Nucleus accumbens (tissue), 56 donors: ENCODE measurements around the gene RYR1.
A peak's percentile ranks its signal among the peaks of the same experiment; 100 is the strongest.
"Not testable (repeated sequence)": the region's sequence is repeated elsewhere in the genome, so short reads cannot be mapped to it uniquely, and the experiment has no call there.

Experiments used
- DNase-seq, 56 donors: peaks; one replicate each; lab custom pipeline; 2025; lab: John Stamatoyannopoulos, UW

Gene RYR1

GRCh38 chr19:38507551-38508127, 74.1 kb downstream of the RYR1 start:
- no peak for DNase-seq

GRCh38 chr19:38508507-38508906, 75.0 kb downstream of the RYR1 start:
- no peak for DNase-seq

DNA sequence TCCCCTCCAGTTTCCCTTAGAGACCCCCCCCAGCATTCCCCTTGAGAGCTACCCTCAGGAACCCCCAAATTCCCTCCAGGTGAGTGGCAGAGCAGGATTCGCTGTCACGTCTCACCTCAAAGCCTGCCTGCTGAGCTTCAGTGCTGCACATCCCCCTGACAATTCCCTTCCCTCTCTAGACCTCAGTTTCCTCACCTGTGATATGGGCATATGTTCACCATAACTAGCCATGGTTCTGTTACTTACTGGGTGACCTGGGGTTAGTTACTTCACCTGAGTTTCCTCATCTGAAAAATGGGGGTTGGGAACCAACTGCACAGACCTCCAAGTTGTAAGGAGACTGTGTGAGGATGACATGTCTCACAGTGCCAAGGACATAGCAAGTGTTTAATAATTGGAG, 75.5 kb downstream of the RYR1 start:
- DNase-seq = no peak

DNA sequence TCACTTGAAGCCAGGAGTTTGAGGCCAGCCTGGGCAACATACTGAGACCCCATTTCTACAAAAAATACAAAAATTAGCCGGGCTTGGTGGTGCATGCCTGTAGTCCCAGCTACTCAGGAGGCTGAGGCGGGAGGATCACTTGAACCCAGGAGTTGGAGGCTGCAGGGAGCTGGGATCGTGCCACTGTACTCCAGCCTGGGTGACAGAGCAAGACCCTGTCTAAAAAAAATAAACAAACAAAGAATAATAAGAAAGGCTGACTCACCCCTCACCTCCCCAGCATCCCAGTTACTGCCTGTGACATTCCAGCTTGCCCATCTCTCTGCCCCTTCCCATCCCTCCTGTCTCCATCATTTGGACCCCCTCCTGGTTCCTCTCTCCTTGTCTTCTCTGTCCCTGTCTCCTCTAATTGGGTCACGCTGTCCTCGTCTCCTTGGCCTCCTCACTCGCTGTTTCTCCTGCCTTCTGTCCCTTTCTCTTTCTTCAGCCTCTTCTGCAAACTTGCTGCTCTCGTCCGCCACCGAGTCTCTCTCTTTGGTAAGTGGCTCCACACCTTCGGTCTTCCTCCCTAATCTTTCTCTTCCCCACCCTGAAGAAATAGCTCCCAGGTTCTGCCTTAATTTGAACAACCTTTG, 77.7 kb downstream of the RYR1 start:
- DNase-seq = no peak

- no peak for DNase-seq
These were observed 78.8 kb downstream of the RYR1 start for GRCh38 chr19:38512277-38512676.

GRCh38 chr19:38513156-38513555, 79.7 kb downstream of the RYR1 start:
- DNase-seq = not testable (repeated sequence)

- DNase-seq = no peak
These were observed 80.3 kb downstream of the RYR1 start for GRCh38 chr19:38513762-38514167.

DNA sequence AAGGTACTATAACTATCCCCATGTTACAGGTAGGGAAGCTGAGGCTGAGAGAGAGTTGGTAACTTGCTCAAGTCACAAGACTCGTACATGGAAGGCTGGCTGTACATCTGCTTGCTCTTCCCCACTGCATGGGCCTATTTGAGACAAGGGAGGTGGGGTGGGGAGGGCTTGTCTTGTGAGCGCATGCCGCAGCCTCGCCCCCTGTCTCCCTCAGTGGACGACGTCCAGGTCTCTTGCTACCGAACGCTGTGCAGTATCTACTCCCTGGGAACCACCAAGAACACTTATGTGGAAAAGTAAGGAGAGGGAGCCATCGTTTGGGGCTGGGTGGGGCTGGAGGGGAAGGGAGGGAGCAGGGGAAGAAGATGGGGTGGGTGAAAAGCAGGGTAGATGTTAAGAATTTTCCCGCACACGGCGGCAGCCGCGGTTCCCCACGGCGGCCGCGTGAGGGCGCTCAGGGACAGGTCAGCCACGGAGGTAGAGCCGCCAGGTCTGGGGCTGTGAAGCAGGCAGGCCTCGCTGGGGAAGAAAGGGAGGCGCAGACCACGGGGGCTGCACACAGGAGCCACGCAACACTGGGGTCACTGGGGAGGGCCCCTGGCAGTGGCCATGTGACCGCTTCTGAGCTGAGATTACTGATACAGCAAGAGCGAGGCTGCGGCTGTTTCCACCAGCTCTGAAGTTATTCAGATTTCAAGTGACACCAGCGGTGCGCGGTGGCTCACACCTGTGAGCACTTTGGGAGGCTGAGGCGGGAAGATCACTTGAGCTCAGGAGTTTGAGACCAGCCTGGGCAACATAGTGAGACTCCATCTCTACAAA, 81.5 kb downstream of the RYR1 start:
- DNase-seq = peak in 48 of 56 donors; percentile 7 to 72 (median 37)

- DNase-seq = peak in 22 of 56 donors; percentile 3 to 60 (median 18)
These were observed 82.4 kb downstream of the RYR1 start for GRCh38 chr19:38515896-38516295.

DNA sequence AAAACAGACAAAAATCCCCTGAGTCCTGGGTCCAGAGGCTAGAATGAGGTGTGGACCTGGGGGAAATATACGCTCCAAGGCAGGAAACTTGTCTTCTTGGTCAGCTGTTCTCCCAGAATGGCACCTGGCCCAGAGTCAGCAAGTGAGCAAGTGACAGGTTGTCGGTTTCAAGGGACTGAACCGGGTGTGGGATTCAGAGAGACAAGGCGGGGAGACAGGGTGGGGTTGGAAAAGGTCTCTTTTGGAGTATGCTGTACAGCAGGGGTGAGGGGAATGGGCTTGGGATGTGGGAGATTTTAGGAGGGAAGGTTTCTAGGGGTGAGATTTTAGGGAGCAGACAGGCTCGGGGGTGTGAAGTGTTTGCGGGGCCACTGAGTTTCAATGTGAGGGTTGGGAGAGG, 83.3 kb downstream of the RYR1 start:
- no peak for DNase-seq

DNA sequence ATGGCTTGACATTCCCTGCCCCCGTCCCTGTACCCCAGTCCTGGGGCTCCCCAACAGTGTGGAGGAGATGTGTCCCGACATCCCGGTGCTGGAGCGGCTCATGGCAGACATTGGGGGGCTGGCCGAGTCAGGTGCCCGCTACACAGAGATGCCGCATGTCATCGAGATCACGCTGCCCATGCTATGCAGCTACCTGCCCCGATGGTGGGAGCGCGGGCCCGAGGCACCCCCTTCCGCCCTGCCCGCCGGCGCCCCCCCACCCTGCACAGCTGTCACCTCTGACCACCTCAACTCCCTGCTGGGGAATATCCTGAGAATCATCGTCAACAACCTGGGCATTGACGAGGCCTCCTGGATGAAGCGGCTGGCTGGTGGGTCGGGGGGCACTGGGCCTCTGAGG, 83.8 kb downstream of the RYR1 start:
- no peak for DNase-seq

DNA sequence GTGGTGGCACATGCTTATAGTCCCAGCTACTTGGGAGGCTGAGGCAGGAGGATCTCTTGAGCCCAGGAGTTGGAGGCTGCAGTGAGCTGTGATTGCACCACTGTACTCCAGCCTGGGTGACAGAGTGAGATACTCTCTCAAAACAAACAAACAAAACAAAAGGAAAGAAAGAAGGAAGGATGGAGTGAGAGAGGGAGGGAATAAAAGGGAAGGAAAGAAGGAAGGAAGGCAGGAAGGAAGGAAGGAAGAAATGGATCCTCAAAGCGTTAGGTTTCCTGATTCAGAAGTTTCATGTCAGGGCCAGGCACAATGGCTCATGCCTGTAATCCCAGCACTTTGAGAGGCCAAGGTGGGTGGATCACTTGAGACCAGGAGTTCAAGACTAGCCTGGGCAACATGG, 84.5 kb downstream of the RYR1 start:
- not testable (repeated sequence) for DNase-seq

GRCh38 chr19:38519168-38519567, 85.7 kb downstream of the RYR1 start:
- DNase-seq = no peak

GRCh38 chr19:38519988-38520387, 86.5 kb downstream of the RYR1 start:
- DNase-seq = no peak

DNA sequence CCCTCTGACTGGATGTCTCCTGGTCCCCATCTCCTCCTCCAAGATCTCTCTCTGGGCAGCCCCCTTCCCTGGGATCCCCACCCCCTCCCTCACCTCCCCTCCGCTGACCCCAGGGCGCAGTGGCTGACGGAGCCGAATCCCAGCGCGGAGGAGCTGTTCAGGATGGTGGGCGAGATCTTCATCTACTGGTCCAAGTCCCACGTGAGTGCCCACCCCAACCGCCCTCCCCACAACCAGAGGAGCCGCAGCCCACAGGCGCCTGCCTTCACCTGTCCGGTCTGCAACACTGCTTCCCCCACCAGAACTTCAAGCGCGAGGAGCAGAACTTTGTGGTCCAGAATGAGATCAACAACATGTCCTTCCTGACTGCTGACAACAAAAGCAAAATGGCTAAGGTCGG, 89.4 kb downstream of the RYR1 start:
- DNase-seq = no peak

DNA sequence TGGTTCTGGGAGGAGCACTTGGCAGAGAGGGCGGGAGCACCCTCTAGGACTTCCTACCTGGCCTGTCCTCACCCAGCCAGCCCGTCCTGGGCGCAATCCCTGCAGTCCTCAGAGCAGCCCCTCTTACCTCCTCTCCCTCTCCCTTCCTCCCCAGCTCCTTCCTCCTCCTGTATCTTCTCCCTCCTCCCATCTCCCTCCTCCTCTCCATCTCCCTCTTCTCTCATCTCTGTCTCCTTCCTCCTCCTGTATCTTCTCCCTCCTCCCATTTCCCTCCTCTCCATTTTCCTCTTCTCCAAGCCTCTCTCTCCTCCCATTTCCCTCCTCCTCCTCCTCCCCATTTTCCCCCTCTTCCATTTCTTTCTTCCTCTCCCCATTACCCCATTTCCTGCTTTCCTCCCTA, 89.8 kb downstream of the RYR1 start:
- no peak for DNase-seq

- DNase-seq = peak in 1 of 56 donors; percentile 9
These were observed 90.9 kb downstream of the RYR1 start for GRCh38 chr19:38524369-38524768.

DNA sequence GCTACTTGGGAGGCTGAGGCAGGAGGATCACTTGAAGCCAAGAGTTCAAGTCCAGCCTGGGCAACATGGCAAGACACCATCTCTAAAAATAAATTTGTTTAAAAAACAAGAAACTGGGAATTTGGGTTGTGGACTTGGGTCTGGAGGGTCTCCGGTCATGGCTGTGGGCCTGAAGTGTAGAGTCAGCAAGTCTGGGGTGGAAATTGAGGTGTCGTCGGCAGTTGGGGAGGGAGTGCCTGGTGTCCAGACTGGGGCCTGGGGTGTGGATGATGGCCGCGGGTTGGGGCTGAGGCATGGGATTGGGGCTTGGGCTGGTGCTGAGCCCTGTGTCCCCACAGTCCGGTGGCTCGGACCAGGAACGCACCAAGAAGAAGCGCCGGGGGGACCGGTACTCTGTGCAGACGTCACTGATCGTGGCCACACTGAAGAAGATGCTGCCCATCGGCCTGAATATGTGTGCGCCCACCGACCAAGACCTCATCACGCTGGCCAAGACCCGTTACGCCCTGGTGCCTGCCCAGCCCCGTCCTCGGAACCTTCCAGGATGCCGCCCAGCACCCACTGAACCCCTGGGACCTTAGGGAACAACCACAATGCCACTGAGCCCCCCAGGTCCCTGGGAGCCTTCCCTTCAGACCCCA, 91.6 kb downstream of the RYR1 start:
- no peak for DNase-seq

DNA sequence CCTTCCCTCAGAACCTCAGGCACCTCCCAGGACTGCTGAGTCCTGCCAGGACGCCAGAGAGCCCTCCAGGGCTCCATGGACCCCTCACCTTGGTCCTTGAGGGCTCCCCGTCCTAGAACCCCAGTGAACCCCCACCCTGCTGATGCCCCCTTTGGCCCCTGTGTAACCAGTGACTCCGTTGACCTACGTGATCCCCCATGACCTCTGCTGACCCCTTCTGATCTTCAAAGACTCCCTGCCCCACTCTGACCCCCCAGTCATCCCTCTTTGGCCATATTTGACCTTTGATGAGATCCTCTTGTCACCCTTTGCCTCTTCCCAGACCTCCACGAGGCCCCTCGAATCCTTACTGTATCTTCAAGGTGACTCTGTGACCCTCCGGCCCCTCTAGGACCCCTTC, 92.9 kb downstream of the RYR1 start:
- DNase-seq = no peak

DNA sequence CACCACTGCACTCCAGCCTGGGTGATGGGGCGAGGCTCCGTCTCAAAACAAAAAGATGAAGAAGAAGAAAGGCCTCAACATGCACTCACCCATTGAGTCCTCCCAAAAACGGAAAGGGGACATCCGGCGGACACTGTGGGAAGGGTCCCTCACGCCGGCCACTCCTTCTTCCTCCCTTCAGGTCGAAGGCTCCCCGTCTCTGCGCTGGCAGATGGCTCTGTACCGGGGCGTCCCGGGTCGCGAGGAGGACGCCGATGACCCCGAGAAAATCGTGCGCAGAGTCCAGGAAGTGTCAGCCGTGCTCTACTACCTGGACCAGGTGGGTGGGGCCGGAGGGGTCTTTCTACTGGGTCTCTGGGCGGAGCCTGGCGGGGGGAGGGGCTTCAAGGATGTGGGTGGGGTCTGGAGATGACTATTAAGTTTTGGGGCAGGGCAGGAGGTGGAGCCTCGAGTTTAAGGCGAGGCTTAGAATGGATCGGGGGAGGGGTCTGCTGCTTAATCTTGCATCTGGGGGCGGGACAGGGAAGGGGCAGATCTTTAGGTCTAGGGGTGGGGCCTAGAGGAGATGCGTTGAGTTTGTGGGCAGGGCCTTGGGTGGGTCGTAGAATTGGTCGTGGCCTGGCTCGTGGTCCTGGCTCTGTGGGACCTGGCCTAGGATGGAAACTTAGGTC, 94.1 kb downstream of the RYR1 start:
- no peak for DNase-seq
